ENCODE data around the gene FAM222A. TPM values are rescaled to one million over a fixed set of nuclear protein-coding genes. Genes with fewer than 3 reads are reported as not detected.

FAM222A gene
- total RNA-seq, 2 experiments from 2014 or later: 1.1 to 1.8 TPM

DNA sequence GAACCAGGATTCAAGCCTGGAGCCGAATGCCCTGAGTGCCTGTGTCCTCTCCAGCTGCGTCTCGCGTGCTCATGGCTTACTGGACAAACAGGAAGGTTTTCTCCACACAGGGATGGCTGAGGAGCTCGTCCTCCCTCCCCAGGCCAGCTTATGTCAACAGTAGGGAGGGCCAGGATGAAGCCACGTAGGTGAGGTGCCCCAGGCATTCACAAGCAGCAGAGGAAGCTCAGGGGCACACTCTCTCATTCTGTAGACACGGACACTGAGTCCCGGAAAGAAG is 70.3 kb downstream of the FAM222A start:
- H3K36me3 Mint-ChIP-seq: no peaks in the 10 kb centered on the region
- no peaks in the 10 kb centered on the region for H3K4me1 Mint-ChIP-seq
- H3K9me3 Mint-ChIP-seq: peaks cover 3% of the 10 kb centered on the region
- no peak overlapping the region for H3K27ac Mint-ChIP-seq
- DNase-seq: no peak
- H3K27me3 Mint-ChIP-seq: no peaks in the 10 kb centered on the region
- H3K4me3 Mint-ChIP-seq: no peak overlapping the region

DNA sequence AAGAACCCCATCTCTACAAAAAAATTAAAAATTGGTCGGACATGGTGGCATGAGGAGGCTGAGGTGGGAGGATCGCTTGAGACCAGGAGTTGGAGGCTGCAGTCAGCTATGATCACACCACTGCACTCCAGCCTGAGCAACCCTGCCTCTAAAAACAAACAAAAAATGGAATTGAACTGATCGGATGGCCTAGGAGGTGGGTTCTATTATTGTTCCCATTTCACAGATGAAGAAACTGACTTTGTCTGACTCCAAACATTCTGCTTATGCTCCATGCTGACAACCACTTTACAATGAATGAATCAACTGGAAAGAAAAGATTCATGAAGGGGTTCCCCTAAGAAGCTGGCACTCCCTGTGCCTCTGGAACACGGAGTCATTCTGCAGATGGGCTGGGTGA is 72.2 kb downstream of the FAM222A start:
- peaks cover 3% of the 10 kb centered on the region for H3K9me3 Mint-ChIP-seq
- no peak for DNase-seq
- H3K27ac Mint-ChIP-seq: no peak overlapping the region
- H3K4me1 Mint-ChIP-seq: no peaks in the 10 kb centered on the region
- no peaks in the 10 kb centered on the region for H3K36me3 Mint-ChIP-seq
- H3K27me3 Mint-ChIP-seq: peaks cover 5% of the 10 kb centered on the region
- no peak overlapping the region for H3K4me3 Mint-ChIP-seq

- Mint-ChIP-seq H3K4me1 (no peaks in the 10 kb centered on the region), H3K27me3 (peaks cover 5% of the 10 kb centered on the region), H3K36me3 (no peaks in the 10 kb centered on the region), H3K9me3 (peaks cover 3% of the 10 kb centered on the region), H3K4me3 (no peak overlapping the region), H3K27ac (no peak overlapping the region)
- DNase-seq: no peak
Observed at GRCh38 chr12:109786799-109787198, 73.2 kb downstream of the FAM222A start.

DNA sequence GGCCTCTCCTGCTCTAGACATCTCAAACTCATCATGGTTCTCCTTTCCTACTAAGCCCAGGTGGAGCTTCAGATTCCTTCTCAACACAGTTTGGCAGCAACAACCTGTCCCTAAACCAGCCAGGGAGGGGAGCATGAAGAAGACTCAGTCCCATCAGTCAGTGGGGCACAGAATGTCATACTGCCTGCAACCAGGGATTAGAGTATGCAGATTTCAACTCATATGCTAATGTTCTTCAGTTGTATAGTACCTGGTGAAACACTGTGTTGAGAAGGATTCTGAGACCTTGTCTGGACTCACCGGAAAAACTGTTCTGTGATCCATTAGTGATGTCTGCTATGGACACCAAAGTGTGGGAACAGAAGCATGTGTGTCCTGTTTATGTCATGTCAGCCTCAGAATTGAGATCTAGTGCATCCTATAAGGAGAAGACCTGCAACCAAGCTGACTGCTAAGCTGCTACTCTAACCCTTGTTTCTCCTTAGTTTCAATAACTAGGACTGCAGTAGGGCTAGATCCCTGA is 76.0 kb downstream of the FAM222A start:
- H3K27me3 Mint-ChIP-seq: peaks cover 13% of the 10 kb centered on the region
- no peaks in the 10 kb centered on the region for H3K4me1 Mint-ChIP-seq
- H3K9me3 Mint-ChIP-seq: no peaks in the 10 kb centered on the region
- H3K4me3 Mint-ChIP-seq: no peak overlapping the region
- no peaks in the 10 kb centered on the region for H3K36me3 Mint-ChIP-seq
- DNase-seq: no peak
- H3K27ac Mint-ChIP-seq: no peak overlapping the region

DNA sequence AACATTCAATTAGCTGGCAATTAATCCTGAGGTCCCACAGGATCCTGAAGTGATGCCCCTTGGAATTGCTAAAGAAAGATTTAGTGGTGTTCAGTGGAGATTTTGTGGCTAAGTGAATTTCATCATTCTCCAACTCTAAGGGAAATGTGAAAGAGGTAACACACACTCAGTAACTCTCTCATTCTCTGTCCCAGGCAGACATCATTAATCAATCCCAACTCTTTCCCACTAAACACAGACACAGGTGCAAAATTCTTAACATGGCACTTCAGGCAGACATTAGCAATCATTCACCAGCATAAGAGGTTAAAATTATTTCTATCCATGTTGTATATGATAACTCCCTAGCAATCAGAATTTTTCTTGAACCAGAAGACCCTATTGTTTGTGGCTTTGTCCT is 79.4 kb downstream of the FAM222A start:
- Mint-ChIP-seq H3K9me3 (no peaks in the 10 kb centered on the region), H3K36me3 (no peaks in the 10 kb centered on the region), H3K4me3 (no peak overlapping the region), H3K27me3 (peaks cover 13% of the 10 kb centered on the region), H3K4me1 (no peaks in the 10 kb centered on the region), H3K27ac (no peak overlapping the region)
- no peak for DNase-seq

DNA sequence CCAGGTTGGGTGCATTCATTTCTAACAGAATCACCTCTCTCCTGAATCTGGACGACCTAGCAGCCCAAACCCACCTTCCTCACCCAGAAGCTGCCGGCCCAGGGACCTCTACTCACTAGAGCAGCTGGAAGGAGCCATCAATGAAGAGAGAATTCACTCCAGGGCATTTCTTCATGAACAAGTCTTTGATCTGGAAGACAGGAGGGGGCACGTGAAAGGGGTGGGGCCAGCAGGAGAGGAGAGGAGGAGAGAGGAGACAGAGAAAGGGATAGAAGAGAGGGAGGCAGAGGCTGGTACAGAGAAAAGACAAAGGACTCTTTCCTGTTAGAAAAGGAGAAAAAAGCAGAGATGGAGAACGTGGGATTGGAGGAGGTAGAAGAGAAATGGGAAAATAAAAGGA is 79.8 kb downstream of the FAM222A start:
- no peaks in the 10 kb centered on the region for H3K36me3 Mint-ChIP-seq

DNA sequence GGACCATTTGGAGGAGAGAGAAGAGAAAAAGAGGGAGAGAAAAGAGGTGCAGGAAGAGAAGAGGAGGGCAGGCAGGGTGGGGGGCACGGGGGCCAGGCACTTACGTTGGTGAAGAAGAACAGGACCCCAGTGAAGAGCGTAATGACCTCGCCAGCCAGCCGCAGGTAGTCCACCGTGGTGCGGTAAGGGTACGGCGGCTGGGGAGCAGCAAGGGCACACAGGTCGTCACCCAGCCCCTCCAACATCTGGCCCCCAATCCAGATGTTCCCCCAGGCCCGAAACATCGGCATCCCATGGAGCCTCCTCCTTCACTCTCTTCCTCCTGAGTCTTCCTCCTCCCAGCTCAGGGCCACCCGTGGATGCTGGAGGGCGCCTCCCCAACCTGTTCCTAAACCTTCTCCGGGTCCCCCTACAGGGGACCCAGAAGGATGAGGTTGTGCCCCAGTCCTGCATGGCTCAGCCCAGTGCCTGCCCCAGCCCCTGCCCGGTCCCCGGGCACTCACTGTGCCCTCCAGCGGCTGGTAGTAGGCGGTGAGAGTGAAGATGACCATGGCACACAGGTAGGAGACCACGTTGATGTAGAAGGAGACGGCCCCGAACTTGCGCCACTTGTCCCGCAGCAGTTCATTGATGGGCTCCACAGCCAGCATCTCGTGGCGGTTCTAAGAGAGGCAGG is 80.3 kb downstream of the FAM222A start:
- no peaks in the 10 kb centered on the region for H3K9me3 Mint-ChIP-seq

More for the DNA sequence above, 79.8 kb downstream of the FAM222A start:
- Mint-ChIP-seq H3K4me1 (no peaks in the 10 kb centered on the region), H3K27me3 (peaks cover 13% of the 10 kb centered on the region), H3K4me3 (no peak overlapping the region), H3K9me3 (no peaks in the 10 kb centered on the region), H3K27ac (no peak overlapping the region)
- no peak for DNase-seq

GRCh38 chr12:109795023-109795422 is 81.4 kb downstream of the FAM222A start:
- Mint-ChIP-seq H3K4me3 (no peak overlapping the region), H3K27ac (no peak overlapping the region)

More for the DNA sequence above, 80.3 kb downstream of the FAM222A start:
- no peaks in the 10 kb centered on the region for H3K4me1 Mint-ChIP-seq
- H3K27me3 Mint-ChIP-seq: peaks cover 13% of the 10 kb centered on the region
- no peak overlapping the region for H3K4me3 Mint-ChIP-seq
- DNase-seq: no peak
- H3K27ac Mint-ChIP-seq: no peak overlapping the region
- no peaks in the 10 kb centered on the region for H3K36me3 Mint-ChIP-seq

DNA sequence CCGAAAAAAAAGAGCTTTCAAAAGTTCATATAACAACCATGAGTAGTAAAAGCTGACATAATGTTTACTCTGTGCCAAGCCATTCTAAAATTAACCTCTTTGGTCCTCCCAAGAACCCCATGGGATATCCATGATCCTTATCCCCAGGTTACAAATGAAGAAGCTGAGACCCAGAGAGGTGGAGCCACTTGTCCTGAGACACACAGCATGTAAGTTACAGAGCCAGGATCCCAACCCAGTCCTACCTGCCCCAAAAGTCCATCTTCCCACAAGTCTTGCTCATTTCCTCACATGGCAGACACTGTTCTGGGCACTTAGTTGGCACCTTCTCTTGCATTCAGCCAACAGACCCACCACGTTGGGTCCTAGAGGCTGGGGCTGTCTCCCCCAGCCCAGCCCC is 82.4 kb downstream of the FAM222A start:
- Mint-ChIP-seq H3K9me3 (no peaks in the 10 kb centered on the region), H3K36me3 (no peaks in the 10 kb centered on the region), H3K4me1 (no peaks in the 10 kb centered on the region)

More at GRCh38 chr12:109795023-109795422, 81.4 kb downstream of the FAM222A start:
- Mint-ChIP-seq H3K36me3 (no peaks in the 10 kb centered on the region), H3K9me3 (no peaks in the 10 kb centered on the region), H3K4me1 (no peaks in the 10 kb centered on the region), H3K27me3 (peaks cover 13% of the 10 kb centered on the region)
- no peak for DNase-seq

GRCh38 chr12:109797905-109798669 is 84.5 kb downstream of the FAM222A start:
- Mint-ChIP-seq H3K27ac (no peak overlapping the region), H3K36me3 (no peaks in the 10 kb centered on the region), H3K9me3 (no peaks in the 10 kb centered on the region), H3K4me1 (no peaks in the 10 kb centered on the region), H3K4me3 (no peak overlapping the region), H3K27me3 (peaks cover 5% of the 10 kb centered on the region)
- DNase-seq: no peak

More for the DNA sequence above, 82.4 kb downstream of the FAM222A start:
- H3K4me3 Mint-ChIP-seq: no peak overlapping the region
- no peak for DNase-seq
- no peak overlapping the region for H3K27ac Mint-ChIP-seq
- H3K27me3 Mint-ChIP-seq: peaks cover 8% of the 10 kb centered on the region

GRCh38 chr12:109798691-109799090 is 85.1 kb downstream of the FAM222A start:
- Mint-ChIP-seq H3K4me3 (no peak overlapping the region), H3K9me3 (no peaks in the 10 kb centered on the region), H3K27ac (no peak overlapping the region), H3K4me1 (no peaks in the 10 kb centered on the region), H3K36me3 (no peaks in the 10 kb centered on the region), H3K27me3 (peaks cover under 1% of the 10 kb centered on the region)
- DNase-seq: no peak

DNA sequence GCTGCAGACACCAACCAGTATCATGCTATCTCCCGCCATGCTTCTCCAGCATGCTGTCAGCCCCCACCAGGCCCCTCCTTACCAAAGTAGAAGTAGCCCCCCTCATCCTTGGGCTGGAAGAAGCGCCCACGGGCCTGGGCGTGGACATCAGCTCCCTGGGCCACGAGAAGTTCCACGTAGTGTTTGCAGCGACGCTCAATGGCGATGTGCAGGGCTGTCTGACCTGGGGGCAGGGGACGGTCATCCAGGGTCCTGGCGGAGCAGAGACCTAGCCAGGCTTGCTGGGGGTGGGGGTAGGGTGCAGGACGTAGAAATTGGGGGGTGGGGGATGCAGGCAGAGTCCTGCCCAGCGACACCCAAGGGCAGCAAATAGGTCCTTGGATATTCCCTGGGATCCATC is 86.9 kb downstream of the FAM222A start:
- H3K36me3 Mint-ChIP-seq: no peaks in the 10 kb centered on the region
- H3K9me3 Mint-ChIP-seq: no peaks in the 10 kb centered on the region
- DNase-seq: no peak
- no peaks in the 10 kb centered on the region for H3K27me3 Mint-ChIP-seq
- H3K4me3 Mint-ChIP-seq: no peak overlapping the region
- H3K4me1 Mint-ChIP-seq: no peaks in the 10 kb centered on the region
- H3K27ac Mint-ChIP-seq: no peak overlapping the region

DNA sequence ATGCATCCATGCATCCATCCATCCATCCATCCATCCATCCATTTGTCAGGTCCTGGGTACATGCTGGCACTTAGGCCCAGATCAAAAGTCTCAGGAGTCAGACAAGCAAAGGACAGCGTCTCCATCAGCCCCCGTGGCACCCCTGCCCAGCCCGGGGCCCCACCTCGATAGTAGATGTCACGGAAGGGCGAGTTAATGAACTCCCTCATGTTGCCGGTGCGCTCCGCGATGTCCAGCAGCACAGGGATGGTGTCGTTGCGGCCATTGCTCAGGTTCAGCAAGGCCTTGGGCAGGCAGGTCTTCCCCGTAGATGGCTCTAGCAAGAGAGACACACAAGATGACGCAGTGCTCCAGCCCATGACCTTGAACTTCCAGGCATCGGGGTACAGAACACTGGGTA is 89.2 kb downstream of the FAM222A start:
- DNase-seq: no peak
- no peaks in the 10 kb centered on the region for H3K27me3 Mint-ChIP-seq
- no peaks in the 10 kb centered on the region for H3K9me3 Mint-ChIP-seq
- no peaks in the 10 kb centered on the region for H3K4me1 Mint-ChIP-seq
- H3K27ac Mint-ChIP-seq: no peak overlapping the region
- H3K36me3 Mint-ChIP-seq: no peaks in the 10 kb centered on the region
- H3K4me3 Mint-ChIP-seq: no peak overlapping the region

GRCh38 chr12:109803678-109804077 is 90.1 kb downstream of the FAM222A start:
- H3K4me1 Mint-ChIP-seq: no peaks in the 10 kb centered on the region
- no peaks in the 10 kb centered on the region for H3K9me3 Mint-ChIP-seq
- H3K27ac Mint-ChIP-seq: no peak overlapping the region
- H3K27me3 Mint-ChIP-seq: no peaks in the 10 kb centered on the region
- no peak overlapping the region for H3K4me3 Mint-ChIP-seq
- no peaks in the 10 kb centered on the region for H3K36me3 Mint-ChIP-seq
- no peak for DNase-seq

- Mint-ChIP-seq H3K4me3 (no peak overlapping the region), H3K4me1 (no peaks in the 10 kb centered on the region), H3K27me3 (no peaks in the 10 kb centered on the region), H3K27ac (no peak overlapping the region), H3K9me3 (no peaks in the 10 kb centered on the region), H3K36me3 (no peaks in the 10 kb centered on the region)
- DNase-seq: peak; percentile 61
Observed at GRCh38 chr12:109804820-109805761, 91.5 kb downstream of the FAM222A start.
